Thymus (tissue), 11 donors: ENCODE data around the gene NPTX1. TPM values are rescaled to one million over a fixed set of nuclear protein-coding genes. Genes with fewer than 3 reads are reported as not detected.

Source experiments
- DNase-seq, 9 donors: peaks; one replicate each; pipeline ENCODE4 v3.0.0-alpha.2; 2013; ENCODE audit warnings: low spot score in 9 of 9, low read depth in 6 of 9, missing footprints in 1 of 9
- H3K27ac ChIP-seq, 2 donors: one replicate each; pipeline ENCODE4 v1.5.1; 2013; ENCODE audit warnings: control low read depth in 1 of 2, low read depth in 1 of 2, low read length in 1 of 2, mild to moderate bottlenecking in 1 of 2, moderate library complexity in 1 of 2
- H3K27me3 ChIP-seq, 2 donors: one replicate each; pipeline ENCODE4 v1.5.1; 2013; ENCODE audit warnings: low read length in 1 of 2; ENCODE audit not compliant: control insufficient read depth in 2 of 2, insufficient read depth in 1 of 2
- H3K36me3 ChIP-seq, 2 donors: one replicate each; pipeline ENCODE4 v1.5.1; 2013; ENCODE audit warnings: low read length in 1 of 2, mild to moderate bottlenecking in 1 of 2, moderate library complexity in 1 of 2; ENCODE audit not compliant: control insufficient read depth in 2 of 2, insufficient read depth in 2 of 2
- H3K4me1 ChIP-seq, 2 donors: one replicate each; pipeline ENCODE4 v1.5.1; 2013; ENCODE audit warnings: low read length in 2 of 2; ENCODE audit not compliant: control insufficient read depth in 2 of 2, insufficient read depth in 2 of 2
- H3K4me3 ChIP-seq, 2 donors: one replicate each; pipeline ENCODE4 v1.5.1; 2013; ENCODE audit warnings: low read length in 2 of 2, control low read depth in 1 of 2, mild to moderate bottlenecking in 1 of 2
- H3K9me3 ChIP-seq, 2 donors: one replicate each; pipeline ENCODE4 v1.5.1; 2013; ENCODE audit warnings: low read length in 1 of 2, mild to moderate bottlenecking in 1 of 2; ENCODE audit not compliant: control insufficient read depth in 2 of 2, insufficient read depth in 1 of 2
- WGBS: extraction: QIAGEN DNeasy Blood & Tissue Kit; methylation state at CpG from one replicate; pipeline ENCODE4 v1.1.7; 2013; 5-methylcytosine and 5-hydroxymethylcytosine counted together
- polyA plus RNA-seq: library from polyadenylated mRNA; stranded (reverse); fragments of 200-250 nt; gene quantifications from one replicate; pipeline ENCODE4 v1.2.3, GENCODE V29; 2013
- total RNA-seq: library from RNA; stranded (reverse); fragments of 120-200 nt; gene quantifications from one replicate; pipeline ENCODE4 v1.2.4, GENCODE V29; 2013
- donor health status: healthy.

NPTX1 gene
- total and polyA plus RNA-seq, 2 donors, result 1.0 to 8.3 TPM

- Histone ChIP-seq H3K9me3 (no peaks in the 10 kb centered on the region), H3K27ac (no peak overlapping the region), H3K4me1 (no peaks in the 10 kb centered on the region), H3K36me3 (no peaks in the 10 kb centered on the region), H3K4me3 (no peak overlapping the region), H3K27me3 (peaks cover 0 to 15% of the 10 kb centered on the region in 2 donors)
- WGBS, result 91% methylated on average over 10 of the region's 10 CpGs
- no peak for DNase-seq
Observed at GRCh38 chr17:80437532-80437931, 38.9 kb downstream of the NPTX1 start.

- Histone ChIP-seq H3K27ac (no peak overlapping the region), H3K4me3 (no peak overlapping the region), H3K36me3 (no peaks in the 10 kb centered on the region), H3K4me1 (peaks cover 0 to 3% of the 10 kb centered on the region in 2 donors), H3K27me3 (no peaks in the 10 kb centered on the region), H3K9me3 (no peaks in the 10 kb centered on the region)
- no peak for DNase-seq
- 86% methylated on average over 12 of the region's 12 CpGs for WGBS
Observed at GRCh38 chr17:80433916-80434666, 42.3 kb downstream of the NPTX1 start.

GRCh38 chr17:80432961-80433550, 43.4 kb downstream of the NPTX1 start:
- Histone ChIP-seq H3K27ac (no peak overlapping the region), H3K4me3 (no peak overlapping the region), H3K36me3 (no peaks in the 10 kb centered on the region), H3K9me3 (no peaks in the 10 kb centered on the region), H3K27me3 (no peaks in the 10 kb centered on the region), H3K4me1 (peaks cover 0 to 3% of the 10 kb centered on the region in 2 donors)
- 99% methylated on average over 6 of the region's 6 CpGs for WGBS
- DNase-seq, result no peak

- Histone ChIP-seq H3K4me1 (peaks cover 0 to 3% of the 10 kb centered on the region in 2 donors), H3K27me3 (no peaks in the 10 kb centered on the region), H3K36me3 (no peaks in the 10 kb centered on the region), H3K4me3 (no peak overlapping the region), H3K27ac (no peak overlapping the region), H3K9me3 (no peaks in the 10 kb centered on the region)
- 91% methylated on average over 15 of the region's 15 CpGs for WGBS
- no peak for DNase-seq
Observed at GRCh38 chr17:80432350-80432955, 44.0 kb downstream of the NPTX1 start.

- 94% methylated on average over 29 of the region's 29 CpGs for WGBS
- Histone ChIP-seq H3K4me1 (peaks cover 2 to 3% of the 10 kb centered on the region in 2 donors), H3K27ac (no peak overlapping the region), H3K4me3 (no peak overlapping the region), H3K9me3 (no peaks in the 10 kb centered on the region), H3K27me3 (no peaks in the 10 kb centered on the region), H3K36me3 (no peaks in the 10 kb centered on the region)
- no peak for DNase-seq
Observed at GRCh38 chr17:80431246-80432195, 44.9 kb downstream of the NPTX1 start.

GRCh38 chr17:80430446-80431245, 45.8 kb downstream of the NPTX1 start:
- WGBS, result 93% methylated on average over 15 of the region's 15 CpGs
- H3K4me1 ChIP-seq, result peaks cover 3 to 5% of the 10 kb centered on the region in 2 donors
- no peaks in the 10 kb centered on the region for H3K9me3 ChIP-seq
- H3K27me3 ChIP-seq, result no peaks in the 10 kb centered on the region
- DNase-seq, result no peak
- no peak overlapping the region for H3K4me3 ChIP-seq
- H3K27ac ChIP-seq, result no peak overlapping the region
- no peaks in the 10 kb centered on the region for H3K36me3 ChIP-seq

- Histone ChIP-seq H3K4me1 (peaks cover 6 to 9% of the 10 kb centered on the region in 2 donors), H3K9me3 (no peaks in the 10 kb centered on the region), H3K36me3 (no peaks in the 10 kb centered on the region), H3K27me3 (no peaks in the 10 kb centered on the region), H3K4me3 (no peak overlapping the region), H3K27ac (no peak overlapping the region)
- WGBS, result 97% methylated on average over 33 of the region's 33 CpGs
- DNase-seq, result no peak
Observed at GRCh38 chr17:80429356-80430275, 46.8 kb downstream of the NPTX1 start.
